ENCODE data around the gene TSPEAR.

Gene TSPEAR

DNA sequence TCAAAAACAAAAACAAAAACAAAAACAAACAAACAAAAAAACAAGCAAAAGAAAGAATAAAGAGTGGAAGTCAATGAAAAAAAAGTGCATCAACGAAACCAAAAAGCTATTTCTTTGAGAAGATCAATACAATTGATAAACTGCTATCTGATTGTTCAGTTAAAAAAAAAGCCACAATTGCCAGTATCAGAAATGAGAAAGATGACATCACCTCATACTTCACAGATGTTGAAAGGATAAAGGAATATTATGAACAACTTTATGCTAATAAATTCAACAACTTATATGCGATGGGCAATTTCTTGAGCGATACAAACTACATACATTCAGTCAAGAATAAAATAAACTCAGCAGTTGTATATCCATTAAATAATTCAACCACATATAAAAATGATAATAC is 258.3 kb downstream of the TSPEAR start:
- Histone ChIP-seq H3K9ac (no peak overlapping the region), H3K27me3 (no peaks in the 10 kb centered on the region), H3K4me1 (peaks cover 32% of the 10 kb centered on the region), H3K4me3 (no peak overlapping the region), H3K4me2 (no peak overlapping the region), H4K20me1 (peaks cover 6% of the 10 kb centered on the region; the same call in 1 of the 2 replicates), H3K36me3 (0 out of 2 replicates have a peak, but pooled peaks cover 8% of the 10 kb centered on the region), H3K9me3 (peaks cover 22% of the 10 kb centered on the region), H3K27ac (no peak overlapping the region)
- no peak for TF ChIP-seq Cebpa-rat (IDR thresholded peaks at IDR 0.05)

DNA sequence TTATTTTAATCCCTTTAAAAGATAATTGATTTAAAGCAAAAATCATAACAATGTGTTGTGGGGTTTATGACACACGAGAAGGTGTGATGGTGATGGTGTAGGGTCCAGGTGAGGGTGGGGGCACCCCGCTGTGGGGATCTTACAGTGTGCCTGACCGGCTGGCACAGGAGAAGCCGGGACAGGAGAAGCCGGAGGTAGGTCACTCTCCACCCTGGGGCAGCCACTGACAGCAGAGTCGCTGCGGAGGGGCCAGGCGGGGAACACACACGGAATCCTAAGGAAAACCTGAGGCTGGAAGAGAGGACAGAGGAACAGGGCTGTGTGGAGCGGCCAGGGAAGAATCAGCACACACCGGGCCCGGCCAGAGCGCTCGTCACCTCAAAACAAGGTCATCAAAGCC is 260.4 kb downstream of the TSPEAR start:
- H3K36me3 ChIP-seq = no peaks in the 10 kb centered on the region
- no peak overlapping the region for H3K9ac ChIP-seq
- H3K27me3 ChIP-seq = no peaks in the 10 kb centered on the region
- H3K9me3 ChIP-seq = peaks cover 22% of the 10 kb centered on the region
- H3K27ac ChIP-seq = no peak overlapping the region
- TF ChIP-seq Cebpa-rat (IDR thresholded peaks at IDR 0.05) = no peak
- H4K20me1 ChIP-seq = peaks cover 6% of the 10 kb centered on the region; the same call in 1 of the 2 replicates
- H3K4me3 ChIP-seq = no peak overlapping the region
- H3K4me1 ChIP-seq = peaks cover 21% of the 10 kb centered on the region
- H3K4me2 ChIP-seq = no peak overlapping the region

GRCh38 chr21:44450402-44450801 is 261.0 kb downstream of the TSPEAR start:
- H3K27ac ChIP-seq = no peak overlapping the region
- peaks cover 22% of the 10 kb centered on the region for H3K9me3 ChIP-seq
- H3K4me2 ChIP-seq = peak overlapping the region; percentile 42
- H3K27me3 ChIP-seq = no peaks in the 10 kb centered on the region
- peaks cover 18% of the 10 kb centered on the region for H3K4me1 ChIP-seq
- H3K36me3 ChIP-seq = no peaks in the 10 kb centered on the region
- no peak overlapping the region for H3K4me3 ChIP-seq
- H3K9ac ChIP-seq = no peak overlapping the region
- peaks cover 6% of the 10 kb centered on the region; the same call in 1 of the 2 replicates for H4K20me1 ChIP-seq
- no peak for TF ChIP-seq Cebpa-rat (IDR thresholded peaks at IDR 0.05)

DNA sequence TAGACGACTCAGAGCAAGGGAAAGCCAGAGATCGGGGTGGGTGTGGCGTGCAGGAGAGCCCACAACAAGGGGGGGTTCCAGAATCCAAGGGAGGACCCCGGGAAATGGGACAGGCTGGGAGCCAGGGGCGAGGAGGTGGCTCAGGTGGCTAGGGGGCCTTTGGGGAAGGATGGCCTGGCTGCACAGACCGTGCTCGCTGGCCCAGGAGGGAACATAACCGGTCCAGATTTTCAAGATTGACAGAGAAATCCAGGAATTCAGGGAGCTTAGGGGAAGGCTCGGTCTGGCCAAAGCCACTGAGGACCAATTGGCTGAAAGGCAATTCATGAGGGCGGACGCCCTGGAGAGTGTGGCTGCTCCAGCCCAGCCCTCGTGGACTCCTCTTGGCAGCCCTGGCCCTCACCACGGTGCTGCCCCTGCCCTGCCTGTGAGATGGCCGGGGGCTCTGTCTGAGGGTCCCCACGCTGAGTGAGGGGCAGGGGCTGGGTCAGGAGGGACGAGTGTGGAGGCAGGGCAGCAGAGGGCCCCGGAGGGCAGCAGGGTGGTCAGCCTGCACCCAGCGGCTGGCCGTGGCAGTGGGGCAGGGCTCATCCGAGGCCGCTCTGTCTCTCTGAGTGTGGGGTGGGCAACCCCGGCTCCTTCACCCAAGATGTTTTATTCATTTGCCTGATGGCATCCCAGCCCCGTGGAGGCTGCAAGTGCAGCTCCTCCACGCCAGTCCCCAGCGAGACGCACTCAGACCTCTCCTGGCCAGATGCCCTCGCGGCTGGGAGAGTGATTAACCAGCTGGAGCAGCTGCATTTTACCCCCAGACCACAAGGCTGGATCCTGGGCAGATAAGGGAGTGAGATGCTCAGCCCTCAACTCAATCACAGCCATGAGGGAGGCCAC is 261.7 kb downstream of the TSPEAR start:
- Histone ChIP-seq H3K27me3 (no peaks in the 10 kb centered on the region), H3K4me3 (no peak overlapping the region), H4K20me1 (peaks cover 6% of the 10 kb centered on the region; the same call in 1 of the 2 replicates), H3K36me3 (no peaks in the 10 kb centered on the region), H3K27ac (no peak overlapping the region), H3K4me2 (peak overlapping the region; percentile 42), H3K4me1 (peaks cover 18% of the 10 kb centered on the region), H3K9ac (peak overlapping the region; percentile 38; the same call in 1 of the 2 replicates), H3K9me3 (peaks cover 22% of the 10 kb centered on the region)
- TF ChIP-seq Cebpa-rat (IDR thresholded peaks at IDR 0.05) = no peak

DNA sequence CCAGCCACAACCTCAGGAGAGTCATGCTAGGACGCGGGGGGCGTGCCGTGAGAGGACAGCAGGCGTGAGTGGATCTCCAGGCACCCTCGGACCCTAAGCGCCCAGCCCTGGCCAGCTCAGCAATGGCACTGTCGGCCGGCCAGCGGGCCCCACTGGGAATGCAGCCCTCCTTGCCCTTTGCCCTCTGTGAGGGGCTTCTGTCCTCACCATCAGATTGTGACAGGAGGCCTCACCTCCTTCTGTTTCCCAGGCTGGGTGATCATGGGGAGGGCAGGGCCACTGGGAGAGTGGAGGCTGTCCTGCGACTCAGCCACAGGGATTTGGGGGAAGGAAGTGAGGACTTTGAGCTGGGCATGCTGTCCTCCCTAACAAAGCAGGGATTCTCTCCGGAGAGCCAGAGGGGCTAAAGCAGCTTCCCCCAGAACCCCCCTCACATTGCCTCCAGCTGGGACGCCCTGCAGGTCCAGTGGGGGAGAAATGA is 262.7 kb downstream of the TSPEAR start:
- no peak overlapping the region for H3K9ac ChIP-seq
- H3K4me2 ChIP-seq = no peak overlapping the region
- no peaks in the 10 kb centered on the region for H3K27me3 ChIP-seq
- H3K36me3 ChIP-seq = peaks cover 10% of the 10 kb centered on the region
- peaks cover 13% of the 10 kb centered on the region for H4K20me1 ChIP-seq
- H3K4me3 ChIP-seq = no peak overlapping the region
- no peak for TF ChIP-seq Cebpa-rat (IDR thresholded peaks at IDR 0.05)
- H3K27ac ChIP-seq = no peak overlapping the region
- peaks cover 13% of the 10 kb centered on the region for H3K9me3 ChIP-seq
- peaks cover 27% of the 10 kb centered on the region for H3K4me1 ChIP-seq

Measured in BLaER1 (cell line).